IPS-15b (cell line): ENCODE results near the gene FAM53A.

Experiments used
- H3K27me3 ChIP-seq: one replicate; pipeline ENCODE4 v1.6.1; 2013; ENCODE audit warnings: low read length; ENCODE audit not compliant: control insufficient read depth, insufficient read depth
- H3K36me3 ChIP-seq: one replicate; pipeline ENCODE4 v1.6.1; 2013; ENCODE audit warnings: low read length; ENCODE audit not compliant: control insufficient read depth, insufficient read depth
- H3K4me1 ChIP-seq: one replicate; pipeline ENCODE4 v1.6.1; 2013; ENCODE audit warnings: mild to moderate bottlenecking, low read length; ENCODE audit not compliant: control insufficient read depth, insufficient read depth
- H3K4me3 ChIP-seq: one replicate; pipeline ENCODE4 v1.5.1; 2013; ENCODE audit warnings: low read depth, low read length
- H3K9ac ChIP-seq: one replicate; pipeline ENCODE4 v1.6.1; 2013; ENCODE audit warnings: low read depth, mild to moderate bottlenecking, low read length
- H3K9me3 ChIP-seq: one replicate; pipeline ENCODE4 v1.6.1; 2013; ENCODE audit warnings: mild to moderate bottlenecking, low read length; ENCODE audit not compliant: control insufficient read depth, insufficient read depth

FAM53A gene

GRCh38 chr4:1639299-1639868 is 44.7 kb downstream of the FAM53A start:
- Histone ChIP-seq H3K4me3 (no peak overlapping the region), H3K27me3 (no peaks in the 10 kb centered on the region), H3K9me3 (no peaks in the 10 kb centered on the region), H3K9ac (no peak overlapping the region), H3K4me1 (no peaks in the 10 kb centered on the region), H3K36me3 (no peaks in the 10 kb centered on the region)

- no peaks in the 10 kb centered on the region for H3K9me3 ChIP-seq
- H3K9ac ChIP-seq, result no peak overlapping the region
- no peak overlapping the region for H3K4me3 ChIP-seq
- H3K36me3 ChIP-seq, result no peaks in the 10 kb centered on the region
- no peaks in the 10 kb centered on the region for H3K4me1 ChIP-seq
- H3K27me3 ChIP-seq, result no peaks in the 10 kb centered on the region
Measured at GRCh38 chr4:1638873-1639272, 45.2 kb downstream of the FAM53A start.

DNA sequence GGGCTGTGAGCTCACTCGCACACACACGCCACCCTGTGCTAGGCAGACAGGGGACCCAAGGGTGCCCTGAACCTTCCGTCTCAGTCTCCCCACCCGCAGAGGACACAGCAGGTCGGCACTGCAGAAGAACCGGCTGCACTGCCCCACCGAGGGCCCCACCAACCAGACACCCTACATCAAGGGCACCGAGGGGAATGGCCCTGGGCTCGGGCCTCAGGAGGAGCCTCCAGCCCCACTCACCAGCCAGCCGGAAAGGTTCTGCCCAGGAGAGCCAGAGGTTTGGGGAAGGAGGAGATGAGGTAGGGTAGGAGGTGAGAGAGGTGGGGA is 45.9 kb downstream of the FAM53A start:
- Histone ChIP-seq H3K27me3 (no peaks in the 10 kb centered on the region), H3K36me3 (no peaks in the 10 kb centered on the region), H3K9ac (no peak overlapping the region), H3K4me3 (no peak overlapping the region), H3K4me1 (no peaks in the 10 kb centered on the region), H3K9me3 (no peaks in the 10 kb centered on the region)

- no peak overlapping the region for H3K9ac ChIP-seq
- no peaks in the 10 kb centered on the region for H3K36me3 ChIP-seq
- no peaks in the 10 kb centered on the region for H3K4me1 ChIP-seq
- no peak overlapping the region for H3K4me3 ChIP-seq
- no peaks in the 10 kb centered on the region for H3K27me3 ChIP-seq
- H3K9me3 ChIP-seq, result no peaks in the 10 kb centered on the region
Measured at GRCh38 chr4:1637580-1638271, 46.4 kb downstream of the FAM53A start.

- no peaks in the 10 kb centered on the region for H3K36me3 ChIP-seq
- no peak overlapping the region for H3K4me3 ChIP-seq
- H3K9ac ChIP-seq, result no peak overlapping the region
- H3K27me3 ChIP-seq, result no peaks in the 10 kb centered on the region
- no peaks in the 10 kb centered on the region for H3K4me1 ChIP-seq
- no peaks in the 10 kb centered on the region for H3K9me3 ChIP-seq
Measured at GRCh38 chr4:1636490-1637211, 47.5 kb downstream of the FAM53A start.

- no peak overlapping the region for H3K4me3 ChIP-seq
- no peaks in the 10 kb centered on the region for H3K9me3 ChIP-seq
- H3K4me1 ChIP-seq, result no peaks in the 10 kb centered on the region
- H3K9ac ChIP-seq, result no peak overlapping the region
- no peaks in the 10 kb centered on the region for H3K36me3 ChIP-seq
- H3K27me3 ChIP-seq, result no peaks in the 10 kb centered on the region
Measured at GRCh38 chr4:1635464-1635863, 48.6 kb downstream of the FAM53A start.

GRCh38 chr4:1633993-1634392 is 50.1 kb downstream of the FAM53A start:
- Histone ChIP-seq H3K4me1 (no peaks in the 10 kb centered on the region), H3K36me3 (no peaks in the 10 kb centered on the region), H3K9me3 (no peaks in the 10 kb centered on the region), H3K27me3 (no peaks in the 10 kb centered on the region), H3K9ac (no peak overlapping the region), H3K4me3 (no peak overlapping the region)

DNA sequence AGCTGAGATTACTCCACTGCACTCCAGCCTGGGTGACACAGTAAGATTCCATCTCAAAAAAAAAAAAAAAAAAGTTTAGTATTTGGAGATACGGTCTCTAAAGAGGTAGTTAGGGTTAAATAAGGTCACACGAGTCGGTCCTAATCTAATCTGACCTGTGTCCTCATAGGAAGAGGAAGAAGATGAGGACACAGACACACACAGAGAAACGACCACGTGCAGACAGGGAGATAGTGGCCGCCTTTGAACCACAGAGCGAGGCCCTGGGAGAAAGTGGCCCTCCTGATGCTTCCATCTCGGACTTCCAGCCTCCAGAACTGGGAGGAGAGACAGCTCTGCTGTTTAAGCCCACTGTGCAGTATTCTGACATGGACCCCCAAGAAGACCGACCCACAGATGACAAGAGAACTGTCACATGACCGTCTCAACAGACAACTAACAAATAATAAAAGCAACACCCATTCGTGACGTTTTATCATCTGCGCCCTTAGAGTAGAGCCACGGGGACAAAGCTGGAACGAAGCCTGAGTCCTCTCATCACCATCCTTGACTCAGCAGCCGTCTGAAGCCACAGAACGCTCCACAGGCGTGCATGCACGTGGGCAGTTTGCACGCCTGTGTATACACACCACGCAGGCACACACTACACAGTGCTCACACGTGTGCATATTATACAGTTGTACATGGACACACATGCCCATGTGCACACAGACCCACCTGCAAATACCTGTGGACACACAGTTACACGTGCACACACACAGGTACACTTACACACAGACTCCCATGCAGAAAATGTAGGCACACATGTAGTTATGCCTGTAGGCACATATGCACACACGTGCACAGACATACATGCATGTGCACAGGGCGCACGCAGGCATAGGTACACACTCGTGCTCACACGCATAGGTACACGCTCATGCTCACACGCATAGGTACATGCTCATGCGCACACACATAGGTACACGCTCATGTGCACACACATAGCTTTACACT is 51.7 kb downstream of the FAM53A start:
- H3K4me1 ChIP-seq, result no peaks in the 10 kb centered on the region
- no peak overlapping the region for H3K9ac ChIP-seq
- no peaks in the 10 kb centered on the region for H3K9me3 ChIP-seq
- H3K36me3 ChIP-seq, result no peaks in the 10 kb centered on the region
- no peaks in the 10 kb centered on the region for H3K27me3 ChIP-seq
- no peak overlapping the region for H3K4me3 ChIP-seq

GRCh38 chr4:1631136-1631535 is 53.0 kb downstream of the FAM53A start:
- no peaks in the 10 kb centered on the region for H3K36me3 ChIP-seq
- no peaks in the 10 kb centered on the region for H3K27me3 ChIP-seq
- H3K4me3 ChIP-seq, result no peak overlapping the region
- H3K9me3 ChIP-seq, result no peaks in the 10 kb centered on the region
- no peak overlapping the region for H3K9ac ChIP-seq
- H3K4me1 ChIP-seq, result no peaks in the 10 kb centered on the region

DNA sequence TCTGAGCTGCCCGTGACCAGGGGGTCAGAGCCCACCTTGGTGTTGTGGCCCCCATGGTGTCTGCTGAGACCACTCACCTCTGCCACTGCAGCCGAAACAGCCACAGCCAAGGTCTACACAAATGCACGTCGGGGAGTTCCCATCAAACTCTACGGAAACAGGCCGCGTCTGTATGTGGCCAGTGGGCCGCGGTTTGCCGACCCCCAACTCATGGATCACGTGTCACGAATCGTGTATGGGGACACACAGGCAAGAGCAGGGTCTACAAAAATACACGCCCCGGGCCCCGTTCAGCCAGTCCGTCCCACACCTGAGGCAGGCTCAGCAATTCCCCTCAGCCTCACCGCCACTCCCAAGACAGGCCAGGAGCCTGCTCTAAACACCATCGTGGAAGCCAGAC is 53.8 kb downstream of the FAM53A start:
- no peaks in the 10 kb centered on the region for H3K27me3 ChIP-seq

GRCh38 chr4:1629699-1630083 is 54.4 kb downstream of the FAM53A start:
- H3K27me3 ChIP-seq, result no peaks in the 10 kb centered on the region
- H3K9me3 ChIP-seq, result no peaks in the 10 kb centered on the region
- no peak overlapping the region for H3K9ac ChIP-seq
- H3K4me1 ChIP-seq, result no peaks in the 10 kb centered on the region
- no peak overlapping the region for H3K4me3 ChIP-seq
- H3K36me3 ChIP-seq, result no peaks in the 10 kb centered on the region

More for the DNA sequence above, 53.8 kb downstream of the FAM53A start:
- Histone ChIP-seq H3K9me3 (no peaks in the 10 kb centered on the region), H3K9ac (no peak overlapping the region), H3K4me3 (no peak overlapping the region), H3K36me3 (no peaks in the 10 kb centered on the region), H3K4me1 (no peaks in the 10 kb centered on the region)
